CD8-positive, alpha-beta memory T cell (primary cell): ENCODE results near the gene MAP3K3. TPM values are rescaled to one million over a fixed set of nuclear protein-coding genes. Genes with fewer than 3 reads are reported as not detected.
A peak's percentile ranks its signal among the peaks of the same experiment; 100 is the strongest.

Experiments used
- CTCF ChIA-PET: fragments of 350-600 bp; sonication (Branson Sonifier 250); formaldehyde crosslinking; loops from one replicate; lab custom pipeline; 2021; ENCODE audit warnings: antibody characterized with exemption; lab: Charles Lee
- POLR2A ChIA-PET: fragments of 350-600 bp; sonication (Branson Sonifier 250); formaldehyde crosslinking; loops from one replicate; lab custom pipeline; 2021; ENCODE audit warnings: antibody characterized with exemption; lab: Charles Lee
- DNase-seq, 5 donors: peaks; one replicate each; pipeline versions ENCODE4 v3.0.0 to v3.0.0-alpha.2; 2020 to 2022; ENCODE audit warnings: mixed read lengths in 1 of 5
- H3K27ac ChIP-seq: one replicate; pipeline ENCODE4 v1.7.0; 2013; ENCODE audit warnings: low read depth, mild to moderate bottlenecking, low read length, moderate library complexity
- H3K27me3 ChIP-seq: 2 replicates; pipeline ENCODE4 v1.7.0; 2013; ENCODE audit warnings: low read length, mild to moderate bottlenecking; ENCODE audit not compliant: insufficient read depth, poor library complexity, severe bottlenecking
- H3K36me3 ChIP-seq: 2 replicates; pipeline ENCODE4 v1.7.0; 2013; ENCODE audit warnings: mild to moderate bottlenecking, low read length, moderate library complexity; ENCODE audit not compliant: insufficient read depth
- H3K4me1 ChIP-seq: 2 replicates; pipeline ENCODE4 v1.7.0; 2013; ENCODE audit warnings: mild to moderate bottlenecking, low read length, moderate library complexity; ENCODE audit not compliant: insufficient read depth
- H3K4me3 ChIP-seq: 2 replicates; pipeline ENCODE4 v1.7.0; 2013; ENCODE audit warnings: mild to moderate bottlenecking, low read length
- H3K9me3 ChIP-seq: 2 replicates; pipeline ENCODE4 v1.7.0; 2013; ENCODE audit warnings: mild to moderate bottlenecking, low read length
- H3K27ac Mint-ChIP-seq, 8 donors: one replicate each; pipeline ENCODE4 v1.8.0; 2020 to 2021; ENCODE audit warnings: mixed read lengths in 8 of 8, mild to moderate bottlenecking in 6 of 8, inconsistent platforms in 3 of 8, moderate library complexity in 3 of 8
- H3K27me3 Mint-ChIP-seq, 2 donors: one replicate each; pipeline ENCODE4 v1.8.0; 2020 to 2021; ENCODE audit warnings: mixed read lengths in 2 of 2, mild to moderate bottlenecking in 1 of 2, moderate library complexity in 1 of 2
- H3K36me3 Mint-ChIP-seq, 3 donors: one replicate each; pipeline ENCODE4 v1.8.0; 2020 to 2021; ENCODE audit warnings: mixed read lengths in 3 of 3, inconsistent platforms in 1 of 3, mild to moderate bottlenecking in 1 of 3
- H3K4me1 Mint-ChIP-seq, 3 donors: one replicate each; pipeline ENCODE4 v1.8.0; 2020 to 2021; ENCODE audit warnings: mixed read lengths in 3 of 3, inconsistent platforms in 1 of 3, mild to moderate bottlenecking in 1 of 3
- H3K4me3 Mint-ChIP-seq, 7 donors: one replicate each; pipeline ENCODE4 v1.8.0; 2020 to 2021; ENCODE audit warnings: mixed read lengths in 7 of 7, mild to moderate bottlenecking in 6 of 7, moderate library complexity in 4 of 7, inconsistent platforms in 2 of 7
- H3K9me3 Mint-ChIP-seq, 5 donors: one replicate each; pipeline ENCODE4 v1.8.0; 2020 to 2022; ENCODE audit warnings: mixed read lengths in 5 of 5, mild to moderate bottlenecking in 3 of 5, moderate library complexity in 2 of 5, inconsistent platforms in 1 of 5
- polyA plus RNA-seq: library from polyadenylated mRNA; unstranded; fragments of 300-500 nt; fragmentation: Illumina TruSeq; gene quantifications from one replicate; pipeline ENCODE4 v1.2.3, GENCODE V29; 2021
- total RNA-seq, 2 experiments: library from RNA; stranded (reverse); gene quantifications; one replicate each; pipeline ENCODE4 v1.2.3, GENCODE V29; 2021

MAP3K3 gene
- 10 to 100 TPM; 34.7 to 35.8 TPM for total RNA-seq
- 50.3 TPM for polyA plus RNA-seq

DNA sequence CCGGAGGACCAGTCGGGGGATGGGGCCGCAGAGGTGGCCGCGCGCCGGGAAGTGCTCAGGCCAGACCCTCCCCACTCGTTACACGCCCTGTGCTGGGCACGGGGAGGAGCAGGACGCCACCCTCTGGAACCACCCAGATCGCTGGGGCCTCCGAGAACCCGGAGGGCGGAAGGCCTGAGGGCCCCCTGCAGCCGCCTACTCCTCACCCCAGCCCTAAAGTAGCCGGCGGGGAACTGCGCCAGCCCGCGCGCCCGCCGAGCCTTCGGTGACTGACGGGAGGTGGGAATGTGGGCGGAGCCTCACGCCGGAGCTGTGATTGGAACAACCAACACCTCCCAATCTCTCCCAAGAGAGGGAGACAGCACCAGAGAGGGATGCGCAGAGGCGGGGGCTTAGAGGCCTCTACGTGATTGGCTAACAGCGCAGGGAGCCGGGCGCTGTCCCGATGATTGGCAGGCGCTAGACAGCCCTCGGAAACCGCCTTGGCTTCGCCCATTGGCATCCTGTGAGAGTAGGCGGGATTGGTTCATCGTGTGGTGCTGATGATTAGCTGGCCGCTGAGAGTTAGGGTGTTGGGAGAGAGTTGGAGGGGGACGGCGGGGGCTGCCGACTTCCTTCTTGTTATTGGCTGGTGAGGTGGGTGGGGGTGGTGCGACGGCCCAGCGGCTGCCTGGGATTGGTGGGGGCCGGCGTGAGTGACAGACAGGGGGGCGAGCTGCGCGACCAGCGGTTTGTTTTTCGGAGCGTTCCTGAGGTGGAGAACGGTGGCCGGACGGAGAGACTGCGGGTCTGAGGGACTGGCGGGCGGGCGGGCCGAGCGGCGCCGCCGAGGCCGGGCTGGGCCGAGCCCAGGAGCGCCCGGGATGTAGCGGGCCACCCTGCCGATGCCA is at the start of gene MAP3K3:
MAP3K3 (plus strand) TSS at position 734 of the 890 bp plus-strand sequence. CDS start 343 bp downstream, outside the sequence.
- H3K27ac Mint-ChIP-seq, result peak within 1 kb of the TSS; percentile 71 to 95 (median 91)
- Histone ChIP-seq H3K36me3 (no peaks in the 10 kb centered on the region), H3K4me3 (peak within 1 kb of the TSS; percentile 70), H3K27ac (peak within 1 kb of the TSS; percentile 55), H3K9me3 (no peaks in the 10 kb centered on the region), H3K27me3 (no peaks in the 10 kb centered on the region), H3K4me1 (peaks cover 36% of the 10 kb centered on the region)
- ChIA-PET POLR2A (interaction anchor here (0.5 to 2.3 kb wide), 15 partner anchors 10 to 221 kb away, joined by 3 to 20 read pairs (median 5); partner anchors contain the start of genes CCDC47, DCAF7, DDX42 and LIMD2), CTCF (interaction anchor here (0.7 to 3.5 kb wide), 11 partner anchors 10 to 196 kb away, joined by 3 to 26 read pairs (median 4); partner anchors contain the start of gene ACE)
- H3K4me1 Mint-ChIP-seq, result peaks cover 44 to 47% (median 46%) of the 10 kb centered on the region in 3 donors
- DNase-seq, result peak; percentile 94 to 98 (median 97)
- H3K36me3 Mint-ChIP-seq, result peaks cover 0 to 10% (median 0%) of the 10 kb centered on the region in 3 donors
- peak within 1 kb of the TSS; percentile 95 to 99 (median 98) for H3K4me3 Mint-ChIP-seq
- H3K27me3 Mint-ChIP-seq, result peaks cover 0 to 1% of the 10 kb centered on the region in 2 donors
- H3K9me3 Mint-ChIP-seq, result no peaks in the 10 kb centered on the region

GRCh38 chr17:63573634-63574033 is 48.6 kb upstream of the MAP3K3 start:
- POLR2A ChIA-PET, result no interaction called here
- Mint-ChIP-seq H3K27me3 (no peaks in the 10 kb centered on the region), H3K4me3 (no peak overlapping the region), H3K4me1 (peaks cover 39 to 69% (median 61%) of the 10 kb centered on the region in 3 donors), H3K9me3 (no peaks in the 10 kb centered on the region), H3K27ac (peak overlapping the region in 3 of 8 donors; percentile 9 to 40 (median 21)), H3K36me3 (peaks cover 0 to 45% (median 2%) of the 10 kb centered on the region in 3 donors)
- Histone ChIP-seq H3K4me3 (no peak overlapping the region), H3K4me1 (no peaks in the 10 kb centered on the region), H3K27me3 (no peaks in the 10 kb centered on the region), H3K27ac (no peak overlapping the region), H3K36me3 (peaks cover 3% of the 10 kb centered on the region), H3K9me3 (no peaks in the 10 kb centered on the region)
- no peak for DNase-seq
- CTCF ChIA-PET, result interaction anchor here (1.2 to 1.5 kb wide), 2 partner anchors 39 to 148 kb away, joined by 3 to 5 read pairs; no protein-coding TSS in a partner anchor

- Mint-ChIP-seq H3K9me3 (no peaks in the 10 kb centered on the region), H3K4me3 (no peak overlapping the region), H3K4me1 (peaks cover 23 to 39% (median 29%) of the 10 kb centered on the region in 3 donors), H3K27ac (peak overlapping the region in 6 of 8 donors; percentile 1 to 59 (median 45)), H3K36me3 (peaks cover 10 to 70% (median 19%) of the 10 kb centered on the region in 3 donors), H3K27me3 (no peaks in the 10 kb centered on the region)
- no peaks in the 10 kb centered on the region for H3K9me3 ChIP-seq
- peaks cover 28% of the 10 kb centered on the region for H3K36me3 ChIP-seq
- H3K4me1 ChIP-seq, result no peaks in the 10 kb centered on the region
- POLR2A ChIA-PET, result no interaction called here
- H3K4me3 ChIP-seq, result no peak overlapping the region
- H3K27ac ChIP-seq, result no peak overlapping the region
- H3K27me3 ChIP-seq, result no peaks in the 10 kb centered on the region
- DNase-seq, result no peak
- CTCF ChIA-PET, result no interaction called here
Observed at GRCh38 chr17:63578027-63578768, 44.0 kb upstream of the MAP3K3 start.

DNA sequence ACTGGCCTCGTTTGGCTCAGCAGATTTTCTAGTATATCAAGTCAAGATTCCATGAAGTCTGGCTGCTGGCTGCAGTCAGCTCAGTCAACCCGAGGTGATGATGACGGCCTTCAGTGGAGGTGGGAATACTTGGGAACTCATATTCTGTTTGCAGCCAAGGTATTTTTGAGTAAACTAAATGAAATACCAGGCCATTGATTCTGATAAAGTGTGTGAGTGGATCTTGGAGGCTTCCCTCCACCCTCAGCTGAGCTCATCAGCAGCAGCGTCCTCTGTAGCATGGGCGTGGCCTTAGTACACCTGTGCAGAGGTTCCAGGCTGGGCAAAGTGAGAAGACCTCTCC is 43.5 kb upstream of the MAP3K3 start:
- no peak for DNase-seq
- H3K27ac ChIP-seq, result no peak overlapping the region
- Mint-ChIP-seq H3K4me3 (no peak overlapping the region), H3K27me3 (no peaks in the 10 kb centered on the region), H3K4me1 (peaks cover 24 to 39% (median 28%) of the 10 kb centered on the region in 3 donors), H3K36me3 (peaks cover 12 to 74% (median 19%) of the 10 kb centered on the region in 3 donors), H3K27ac (peak overlapping the region in 2 of 8 donors; percentile 17 to 81), H3K9me3 (no peaks in the 10 kb centered on the region)
- CTCF ChIA-PET, result no interaction called here
- H3K27me3 ChIP-seq, result no peaks in the 10 kb centered on the region
- peaks cover 34% of the 10 kb centered on the region for H3K36me3 ChIP-seq
- no peak overlapping the region for H3K4me3 ChIP-seq
- POLR2A ChIA-PET, result no interaction called here
- H3K9me3 ChIP-seq, result no peaks in the 10 kb centered on the region
- no peaks in the 10 kb centered on the region for H3K4me1 ChIP-seq

DNA sequence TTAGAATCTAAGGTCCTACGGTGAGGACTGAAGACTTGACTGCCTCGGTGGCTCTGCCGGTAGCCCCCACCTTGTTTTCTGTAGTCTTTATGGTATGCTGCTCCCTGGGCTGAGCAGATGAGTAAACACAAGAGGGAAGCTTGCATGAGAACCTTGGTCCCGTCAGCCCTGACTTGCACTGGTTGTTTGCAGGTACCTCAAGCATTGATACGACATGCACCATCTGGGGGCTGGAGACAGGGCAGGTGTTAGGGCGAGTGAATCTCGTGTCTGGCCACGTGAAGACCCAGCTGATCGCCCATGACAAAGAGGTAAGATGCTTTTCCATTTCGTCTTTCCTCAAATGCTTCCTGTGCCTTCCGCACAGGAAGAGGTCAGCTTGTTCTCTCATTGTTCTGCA is 42.6 kb upstream of the MAP3K3 start:
- no peak overlapping the region for H3K4me3 Mint-ChIP-seq
- ChIA-PET POLR2A (no interaction called here), CTCF (no interaction called here)
- H3K36me3 ChIP-seq, result peaks cover 38% of the 10 kb centered on the region
- no peak overlapping the region for H3K27ac ChIP-seq
- H3K4me1 ChIP-seq, result no peaks in the 10 kb centered on the region
- peaks cover 20 to 38% (median 28%) of the 10 kb centered on the region in 3 donors for H3K4me1 Mint-ChIP-seq
- no peaks in the 10 kb centered on the region for H3K27me3 Mint-ChIP-seq
- peak overlapping the region in 2 of 8 donors; percentile 53 to 80 for H3K27ac Mint-ChIP-seq
- H3K9me3 ChIP-seq, result no peaks in the 10 kb centered on the region
- H3K36me3 Mint-ChIP-seq, result peaks cover 12 to 76% (median 19%) of the 10 kb centered on the region in 3 donors
- no peaks in the 10 kb centered on the region for H3K27me3 ChIP-seq
- H3K9me3 Mint-ChIP-seq, result no peaks in the 10 kb centered on the region
- no peak overlapping the region for H3K4me3 ChIP-seq
- DNase-seq, result no peak

DNA sequence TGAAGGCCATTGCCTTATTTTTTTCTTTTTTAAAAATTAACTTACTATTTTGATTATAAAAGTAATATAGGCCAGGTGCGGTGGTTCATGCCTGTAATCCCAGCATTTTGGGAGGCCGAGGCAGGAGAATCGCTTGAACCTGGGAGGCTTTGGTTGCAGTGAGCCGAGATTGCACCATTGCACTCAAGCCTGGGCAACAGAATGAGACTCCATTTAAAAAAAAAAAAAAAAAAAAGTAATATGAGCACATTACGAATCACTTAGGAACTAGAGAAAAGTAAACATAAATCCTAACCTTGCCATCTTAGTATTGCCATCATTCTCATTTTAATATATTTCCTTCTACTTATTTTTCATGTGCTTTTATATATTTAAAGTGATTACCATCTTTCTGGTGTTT is 34.4 kb upstream of the MAP3K3 start:
- no peaks in the 10 kb centered on the region for H3K27me3 ChIP-seq
- POLR2A ChIA-PET, result interaction anchor here (0.7 kb wide), 1 partner anchor 36 kb away, joined by 4 read pairs; no protein-coding TSS in a partner anchor
- H3K4me3 ChIP-seq, result no peak overlapping the region
- no peak overlapping the region for H3K4me3 Mint-ChIP-seq
- no peak for DNase-seq
- H3K4me1 Mint-ChIP-seq, result peaks cover 19 to 24% (median 20%) of the 10 kb centered on the region in 3 donors
- H3K27me3 Mint-ChIP-seq, result no peaks in the 10 kb centered on the region
- H3K9me3 Mint-ChIP-seq, result no peaks in the 10 kb centered on the region
- H3K27ac Mint-ChIP-seq, result no peak overlapping the region
- no peak overlapping the region for H3K27ac ChIP-seq
- peaks cover 14 to 82% (median 28%) of the 10 kb centered on the region in 3 donors for H3K36me3 Mint-ChIP-seq
- H3K9me3 ChIP-seq, result no peaks in the 10 kb centered on the region
- H3K4me1 ChIP-seq, result peaks cover 12% of the 10 kb centered on the region
- peaks cover 55% of the 10 kb centered on the region for H3K36me3 ChIP-seq
- CTCF ChIA-PET, result interaction anchor here (1.0 kb wide), 1 partner anchor 930 kb away, joined by 3 read pairs; no protein-coding TSS in a partner anchor

DNA sequence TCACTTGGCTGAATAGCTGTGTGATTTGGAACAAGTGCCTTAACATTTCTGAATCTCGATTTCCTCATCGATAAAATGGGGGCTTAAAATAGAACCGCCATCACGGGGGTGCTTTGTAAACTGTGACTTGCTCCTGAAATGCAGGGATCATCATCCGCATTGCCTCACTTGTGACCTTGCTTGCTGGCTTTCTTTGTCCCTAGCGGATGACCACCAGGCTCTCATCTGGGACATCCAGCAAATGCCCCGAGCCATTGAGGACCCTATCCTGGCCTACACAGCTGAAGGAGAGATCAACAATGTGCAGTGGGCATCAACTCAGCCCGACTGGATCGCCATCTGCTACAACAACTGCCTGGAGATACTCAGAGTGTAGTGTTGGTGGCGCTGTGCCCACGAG is 33.4 kb upstream of the MAP3K3 start:
- Histone ChIP-seq H3K4me3 (no peak overlapping the region), H3K4me1 (peaks cover 12% of the 10 kb centered on the region), H3K27ac (no peak overlapping the region), H3K27me3 (no peaks in the 10 kb centered on the region), H3K9me3 (no peaks in the 10 kb centered on the region), H3K36me3 (peaks cover 48% of the 10 kb centered on the region)
- Mint-ChIP-seq H3K27ac (peak overlapping the region in 3 of 8 donors; percentile 31 to 77 (median 42)), H3K27me3 (no peaks in the 10 kb centered on the region), H3K4me3 (no peak overlapping the region), H3K9me3 (no peaks in the 10 kb centered on the region), H3K4me1 (peaks cover 21 to 33% (median 28%) of the 10 kb centered on the region in 3 donors), H3K36me3 (peaks cover 8 to 80% (median 28%) of the 10 kb centered on the region in 3 donors)
- CTCF ChIA-PET, result no interaction called here
- no peak for DNase-seq
- POLR2A ChIA-PET, result interaction anchor here (0.6 kb wide), 1 partner anchor 173 kb away, joined by 4 read pairs; no protein-coding TSS in a partner anchor
